ENCODE measurements around the gene BGLAP. TPM values are rescaled to one million over a fixed set of nuclear protein-coding genes. Genes with fewer than 3 reads are reported as not detected.

BGLAP gene
- 0.64 and 3.1 TPM in 2 replicates for total RNA-seq (ENCODE audit: low replicate concordance)
- long read RNA-seq, result 0 reads

DNA sequence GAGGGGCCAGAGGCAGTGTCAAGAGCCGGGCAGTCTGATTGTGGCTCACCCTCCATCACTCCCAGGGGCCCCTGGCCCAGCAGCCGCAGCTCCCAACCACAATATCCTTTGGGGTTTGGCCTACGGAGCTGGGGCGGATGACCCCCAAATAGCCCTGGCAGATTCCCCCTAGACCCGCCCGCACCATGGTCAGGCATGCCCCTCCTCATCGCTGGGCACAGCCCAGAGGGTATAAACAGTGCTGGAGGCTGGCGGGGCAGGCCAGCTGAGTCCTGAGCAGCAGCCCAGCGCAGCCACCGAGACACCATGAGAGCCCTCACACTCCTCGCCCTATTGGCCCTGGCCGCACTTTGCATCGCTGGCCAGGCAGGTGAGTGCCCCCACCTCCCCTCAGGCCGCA lies at the start of gene BGLAP:
TSS of gene BGLAP (plus strand) at position 259 of the 400 bp plus-strand sequence. CDS start at position 307, 48 bp downstream.
- Mint-ChIP-seq H3K27me3 (no peaks in the 10 kb centered on the region), H3K4me3 (no peak within 1 kb of the TSS), H3K36me3 (peaks cover 9% of the 10 kb centered on the region), H3K9me3 (no peaks in the 10 kb centered on the region), H3K27ac (no peak within 1 kb of the TSS), H3K4me1 (ENCODE audit: unreplicated experiment) (no peaks in the 10 kb centered on the region)
- TF ChIP-seq, protein P1, sequence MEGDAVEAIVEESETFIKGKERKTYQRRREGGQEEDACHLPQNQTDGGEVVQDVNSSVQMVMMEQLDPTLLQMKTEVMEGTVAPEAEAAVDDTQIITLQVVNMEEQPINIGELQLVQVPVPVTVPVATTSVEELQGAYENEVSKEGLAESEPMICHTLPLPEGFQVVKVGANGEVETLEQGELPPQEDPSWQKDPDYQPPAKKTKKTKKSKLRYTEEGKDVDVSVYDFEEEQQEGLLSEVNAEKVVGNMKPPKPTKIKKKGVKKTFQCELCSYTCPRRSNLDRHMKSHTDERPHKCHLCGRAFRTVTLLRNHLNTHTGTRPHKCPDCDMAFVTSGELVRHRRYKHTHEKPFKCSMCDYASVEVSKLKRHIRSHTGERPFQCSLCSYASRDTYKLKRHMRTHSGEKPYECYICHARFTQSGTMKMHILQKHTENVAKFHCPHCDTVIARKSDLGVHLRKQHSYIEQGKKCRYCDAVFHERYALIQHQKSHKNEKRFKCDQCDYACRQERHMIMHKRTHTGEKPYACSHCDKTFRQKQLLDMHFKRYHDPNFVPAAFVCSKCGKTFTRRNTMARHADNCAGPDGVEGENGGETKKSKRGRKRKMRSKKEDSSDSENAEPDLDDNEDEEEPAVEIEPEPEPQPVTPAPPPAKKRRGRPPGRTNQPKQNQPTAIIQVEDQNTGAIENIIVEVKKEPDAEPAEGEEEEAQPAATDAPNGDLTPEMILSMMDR (conservative IDR thresholded peaks at IDR 0.05), result no peak
- DNase-seq (ENCODE audit: extremely low spot score, unreplicated experiment), result no peak

DNA sequence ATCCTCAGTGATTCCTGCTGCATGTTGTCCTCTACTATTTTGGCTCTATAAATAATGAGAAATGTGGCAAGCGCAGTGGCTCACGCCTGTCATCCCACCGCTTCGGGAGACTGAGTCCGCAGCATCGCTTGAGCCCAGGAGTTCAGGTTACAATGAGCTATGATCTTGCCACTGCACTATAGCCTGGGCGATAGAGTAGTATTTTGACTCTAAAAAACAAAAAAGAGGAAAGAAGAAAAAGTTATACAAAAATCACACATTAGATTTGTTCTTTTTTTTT lies 48.8 kb upstream of the BGLAP start:
- H3K9me3 Mint-ChIP-seq, result no peaks in the 10 kb centered on the region

DNA sequence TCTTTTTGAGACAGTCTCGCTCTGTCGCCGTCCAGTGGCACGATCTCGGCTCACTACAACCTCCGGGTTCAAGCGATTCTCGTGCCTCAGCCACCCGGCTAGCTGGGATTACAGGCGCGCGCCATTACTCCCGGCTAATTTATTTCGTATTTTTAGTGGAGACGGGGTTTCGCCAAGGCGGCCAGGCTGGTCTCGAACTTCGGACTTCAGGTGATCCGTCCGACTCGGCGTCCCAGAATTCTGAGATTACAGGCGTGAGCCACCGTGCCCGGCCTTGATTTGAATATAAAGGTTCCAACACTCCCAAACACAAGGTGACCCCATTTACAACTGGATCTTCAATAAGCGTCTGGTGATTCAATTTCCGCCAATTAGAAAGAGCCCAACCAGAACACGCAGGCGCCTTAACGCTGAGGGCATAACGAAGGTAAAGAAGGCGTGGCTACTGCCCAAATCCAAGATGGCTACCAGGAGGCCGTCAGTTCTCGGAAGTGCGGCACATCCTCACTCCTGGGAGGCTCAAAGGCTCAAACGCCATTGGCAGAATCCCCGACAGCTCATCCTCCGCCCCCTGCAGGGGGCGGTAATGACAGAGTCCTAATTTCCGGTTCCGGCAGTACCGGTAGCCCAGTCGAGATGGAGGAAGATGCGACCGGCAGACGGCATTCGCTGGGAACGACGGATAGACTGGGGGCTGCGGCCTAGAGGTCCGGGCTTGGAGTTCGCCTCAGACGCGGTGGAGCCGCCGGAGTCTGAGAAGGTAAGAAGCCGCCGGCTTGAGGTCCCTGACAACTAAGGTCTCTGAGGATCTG lies 48.3 kb upstream of the BGLAP start, which contains the start of gene SLC25A44:
TSS of gene SLC25A44 (plus strand) at position 617 of the 812 bp plus-strand sequence. CDS start 5,744 bp downstream, outside the sequence.
- Mint-ChIP-seq H3K36me3 (peaks cover 6% of the 10 kb centered on the region), H3K9me3 (no peaks in the 10 kb centered on the region), H3K4me3 (peak within 1 kb of the TSS; percentile 95), H3K4me1 (ENCODE audit: unreplicated experiment) (peaks cover 19% of the 10 kb centered on the region), H3K27me3 (no peaks in the 10 kb centered on the region), H3K27ac (peak within 1 kb of the TSS; percentile 80)
- TF ChIP-seq, protein P1 (conservative IDR thresholded peaks at IDR 0.05), result peak; percentile 73
- DNase-seq (ENCODE audit: extremely low spot score, unreplicated experiment), result peak; percentile 96

More for the DNA sequence above, 48.8 kb upstream of the BGLAP start:
- no peak for DNase-seq (ENCODE audit: extremely low spot score, unreplicated experiment)
- TF ChIP-seq, protein P1 (conservative IDR thresholded peaks at IDR 0.05), result no peak
- H3K4me3 Mint-ChIP-seq, result peak overlapping the region; percentile 95
- peak overlapping the region; percentile 80 for H3K27ac Mint-ChIP-seq
- peaks cover 19% of the 10 kb centered on the region for H3K4me1 Mint-ChIP-seq (ENCODE audit: unreplicated experiment)
- no peaks in the 10 kb centered on the region for H3K27me3 Mint-ChIP-seq
- H3K36me3 Mint-ChIP-seq, result peaks cover 6% of the 10 kb centered on the region

DNA sequence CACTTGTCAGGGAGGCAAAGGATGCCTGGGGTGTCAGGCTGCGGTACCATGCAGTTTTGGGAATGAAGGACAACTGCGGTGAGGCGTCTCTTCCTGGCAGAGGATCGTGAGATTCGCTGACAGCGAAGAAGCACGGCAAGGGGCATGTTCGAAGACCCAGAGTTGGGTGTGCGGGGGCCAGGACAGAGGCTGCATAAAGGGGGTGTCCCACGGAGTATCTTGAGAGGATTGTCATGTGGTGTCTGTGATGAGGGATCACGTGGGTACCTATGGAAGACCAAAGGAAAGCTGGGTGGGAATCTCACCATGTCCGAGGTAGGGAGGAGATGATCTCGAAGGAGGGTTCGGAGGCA lies 47.7 kb upstream of the BGLAP start:
- peak overlapping the region; percentile 80 for H3K27ac Mint-ChIP-seq
- H3K4me3 Mint-ChIP-seq, result peak overlapping the region; percentile 95
- peaks cover 6% of the 10 kb centered on the region for H3K36me3 Mint-ChIP-seq
- TF ChIP-seq, protein P1 (conservative IDR thresholded peaks at IDR 0.05), result no peak
- no peaks in the 10 kb centered on the region for H3K27me3 Mint-ChIP-seq
- no peak for DNase-seq (ENCODE audit: extremely low spot score, unreplicated experiment)
- peaks cover 19% of the 10 kb centered on the region for H3K4me1 Mint-ChIP-seq (ENCODE audit: unreplicated experiment)
- H3K9me3 Mint-ChIP-seq, result no peaks in the 10 kb centered on the region

DNA sequence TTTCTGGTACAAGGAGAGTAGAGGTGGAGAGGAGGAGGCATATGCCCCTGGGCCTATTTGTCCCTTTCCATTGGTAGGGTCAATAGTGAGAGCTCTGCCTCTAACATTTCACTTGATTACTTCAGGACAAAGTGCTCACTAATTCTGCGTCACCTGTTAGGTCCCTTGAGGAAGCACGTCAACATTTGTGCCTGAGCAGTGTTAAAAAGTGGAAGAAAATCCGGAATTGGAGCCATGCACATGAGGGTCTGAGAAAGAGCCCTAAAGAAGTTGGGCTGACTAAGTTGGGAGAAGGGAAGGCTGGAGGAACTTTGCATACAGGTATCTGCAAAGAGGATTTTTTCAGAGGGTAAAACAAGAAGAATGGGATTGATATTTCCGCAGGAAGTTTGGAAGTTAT lies 46.1 kb upstream of the BGLAP start:
- peaks cover 17% of the 10 kb centered on the region for H3K36me3 Mint-ChIP-seq

More for the DNA sequence above, 46.1 kb upstream of the BGLAP start:
- Mint-ChIP-seq H3K9me3 (no peaks in the 10 kb centered on the region), H3K27ac (no peak overlapping the region), H3K4me1 (ENCODE audit: unreplicated experiment) (peaks cover 19% of the 10 kb centered on the region), H3K27me3 (no peaks in the 10 kb centered on the region), H3K4me3 (peak overlapping the region; percentile 66)
- no peak for DNase-seq (ENCODE audit: extremely low spot score, unreplicated experiment)
- TF ChIP-seq, protein P1 (conservative IDR thresholded peaks at IDR 0.05), result no peak

All from type B pancreatic cell (in vitro differentiated cells).